Measurements from ENCODE around the gene ESR2.

ESR2 gene

GRCh38 chr14:64202716-64203115, 91.5 kb downstream of the ESR2 start:
- H3K27ac ChIP-seq = no peak overlapping the region
- peak overlapping the region; percentile 40 for H2AFZ ChIP-seq
- H3K36me3 ChIP-seq (ENCODE audit: control insufficient read depth, insufficient read depth, low read length) = no peaks in the 10 kb centered on the region

GRCh38 chr14:64201921-64202545, 92.1 kb downstream of the ESR2 start:
- Histone ChIP-seq H3K4me2 (ENCODE audit: low read length) (no peak overlapping the region), H3K27ac (no peak overlapping the region), H3K9ac (no peak overlapping the region), H3K27me3 (ENCODE audit: control insufficient read depth, insufficient read depth, low read length) (no peaks in the 10 kb centered on the region), H3K4me1 (peaks cover 26% of the 10 kb centered on the region), H3K4me3 (ENCODE audit: low read depth, low read length) (no peak overlapping the region), H2AFZ (no peak overlapping the region), H3K79me2 (peaks cover 8% of the 10 kb centered on the region), H3K36me3 (ENCODE audit: control insufficient read depth, insufficient read depth, low read length) (no peaks in the 10 kb centered on the region), H3K9me3 (ENCODE audit: control insufficient read depth, low read length) (no peaks in the 10 kb centered on the region)
- TF ChIP-seq CTCF (IDR thresholded peaks at IDR 0.05) = no peak

More at GRCh38 chr14:64202716-64203115, 91.5 kb downstream of the ESR2 start:
- no peak overlapping the region for H3K4me2 ChIP-seq (ENCODE audit: low read length)
- H3K4me3 ChIP-seq (ENCODE audit: low read depth, low read length) = no peak overlapping the region
- H3K79me2 ChIP-seq = peaks cover 8% of the 10 kb centered on the region
- H3K9ac ChIP-seq = no peak overlapping the region
- no peaks in the 10 kb centered on the region for H3K27me3 ChIP-seq (ENCODE audit: control insufficient read depth, insufficient read depth, low read length)
- H3K9me3 ChIP-seq (ENCODE audit: control insufficient read depth, low read length) = no peaks in the 10 kb centered on the region
- TF ChIP-seq CTCF (IDR thresholded peaks at IDR 0.05) = no peak
- H3K4me1 ChIP-seq = peaks cover 25% of the 10 kb centered on the region

GRCh38 chr14:64201296-64201695, 92.9 kb downstream of the ESR2 start:
- peaks cover 31% of the 10 kb centered on the region for H3K4me1 ChIP-seq
- no peaks in the 10 kb centered on the region for H3K36me3 ChIP-seq (ENCODE audit: control insufficient read depth, insufficient read depth, low read length)
- no peak overlapping the region for H3K9ac ChIP-seq
- no peak overlapping the region for H3K27ac ChIP-seq
- H3K4me2 ChIP-seq (ENCODE audit: low read length) = no peak overlapping the region
- no peak overlapping the region for H3K4me3 ChIP-seq (ENCODE audit: low read depth, low read length)
- TF ChIP-seq CTCF (IDR thresholded peaks at IDR 0.05) = no peak
- H3K79me2 ChIP-seq = peaks cover 8% of the 10 kb centered on the region
- H3K9me3 ChIP-seq (ENCODE audit: control insufficient read depth, low read length) = no peaks in the 10 kb centered on the region
- no peak overlapping the region for H2AFZ ChIP-seq
- no peaks in the 10 kb centered on the region for H3K27me3 ChIP-seq (ENCODE audit: control insufficient read depth, insufficient read depth, low read length)

- Histone ChIP-seq H3K4me1 (peaks cover 40% of the 10 kb centered on the region), H2AFZ (peak overlapping the region; percentile 52)
These were observed 94.0 kb downstream of the ESR2 start for GRCh38 chr14:64200170-64200569.

More at GRCh38 chr14:64200170-64200569, 94.0 kb downstream of the ESR2 start:
- peaks cover 8% of the 10 kb centered on the region for H3K79me2 ChIP-seq
- no peak overlapping the region for H3K9ac ChIP-seq
- no peak overlapping the region for H3K4me3 ChIP-seq (ENCODE audit: low read depth, low read length)
- H3K27ac ChIP-seq = peak overlapping the region; percentile 45
- no peaks in the 10 kb centered on the region for H3K27me3 ChIP-seq (ENCODE audit: control insufficient read depth, insufficient read depth, low read length)
- no peaks in the 10 kb centered on the region for H3K9me3 ChIP-seq (ENCODE audit: control insufficient read depth, low read length)
- TF ChIP-seq CTCF (IDR thresholded peaks at IDR 0.05) = no peak
- H3K4me2 ChIP-seq (ENCODE audit: low read length) = no peak overlapping the region
- no peaks in the 10 kb centered on the region for H3K36me3 ChIP-seq (ENCODE audit: control insufficient read depth, insufficient read depth, low read length)
